ENCODE measurements around the gene NAA11. TPM values are rescaled to one million over a fixed set of nuclear protein-coding genes. Genes with fewer than 3 reads are reported as not detected.

NAA11 gene
- total RNA-seq, 1 donor from 2014 or later: not detected

DNA sequence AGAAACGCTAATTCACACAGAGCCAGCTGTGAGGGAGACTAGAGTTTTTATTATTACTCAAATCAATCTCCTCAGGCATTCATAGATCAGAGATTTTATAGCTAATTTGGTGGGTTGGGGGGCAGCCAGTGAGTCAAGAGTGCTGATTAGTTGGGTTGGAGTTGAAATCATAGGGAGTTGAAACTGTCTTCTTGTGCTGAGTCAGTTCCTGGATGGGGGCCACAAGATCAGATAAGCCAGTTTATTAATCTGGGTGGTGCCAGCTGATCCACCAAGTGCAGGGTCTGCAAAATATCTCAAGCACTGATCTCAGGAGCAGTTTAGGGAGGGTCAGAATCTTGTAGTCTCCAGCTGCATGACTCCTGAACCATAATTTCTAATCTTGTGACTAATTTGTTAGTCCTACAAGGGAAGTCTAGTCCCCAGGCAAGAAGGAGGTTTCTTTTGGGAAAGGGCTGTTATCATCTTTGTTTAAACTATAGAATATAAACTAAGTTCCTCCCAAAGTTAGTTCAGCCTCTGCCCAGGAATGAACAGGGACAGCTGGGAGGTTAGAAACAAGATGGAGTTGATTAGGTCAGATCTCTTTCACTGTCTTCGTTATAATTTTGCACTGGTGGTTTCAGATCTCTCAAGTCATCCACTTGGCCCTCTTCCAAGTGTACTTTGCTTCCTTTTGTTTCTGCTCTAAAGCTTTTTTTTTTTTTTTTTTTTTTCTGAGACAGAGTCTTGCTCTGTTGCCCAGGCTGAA, 5.4 kb upstream of the NAA11 start:
- Histone ChIP-seq H3K4me1 (no peaks in the 10 kb centered on the region), H3K9me3 (replicated peaks) (no peaks in the 10 kb centered on the region), H3K27me3 (ENCODE audit: low read depth) (no peaks in the 10 kb centered on the region), H3K27ac (replicated peaks) (no peak overlapping the region), H3K36me3 (no peaks in the 10 kb centered on the region), H3K4me3 (no peak overlapping the region)
- DNase-seq: no peak
- intact Hi-C loops (cut with micrococcal nuclease): no loop called here
- TF ChIP-seq, protein P1, sequence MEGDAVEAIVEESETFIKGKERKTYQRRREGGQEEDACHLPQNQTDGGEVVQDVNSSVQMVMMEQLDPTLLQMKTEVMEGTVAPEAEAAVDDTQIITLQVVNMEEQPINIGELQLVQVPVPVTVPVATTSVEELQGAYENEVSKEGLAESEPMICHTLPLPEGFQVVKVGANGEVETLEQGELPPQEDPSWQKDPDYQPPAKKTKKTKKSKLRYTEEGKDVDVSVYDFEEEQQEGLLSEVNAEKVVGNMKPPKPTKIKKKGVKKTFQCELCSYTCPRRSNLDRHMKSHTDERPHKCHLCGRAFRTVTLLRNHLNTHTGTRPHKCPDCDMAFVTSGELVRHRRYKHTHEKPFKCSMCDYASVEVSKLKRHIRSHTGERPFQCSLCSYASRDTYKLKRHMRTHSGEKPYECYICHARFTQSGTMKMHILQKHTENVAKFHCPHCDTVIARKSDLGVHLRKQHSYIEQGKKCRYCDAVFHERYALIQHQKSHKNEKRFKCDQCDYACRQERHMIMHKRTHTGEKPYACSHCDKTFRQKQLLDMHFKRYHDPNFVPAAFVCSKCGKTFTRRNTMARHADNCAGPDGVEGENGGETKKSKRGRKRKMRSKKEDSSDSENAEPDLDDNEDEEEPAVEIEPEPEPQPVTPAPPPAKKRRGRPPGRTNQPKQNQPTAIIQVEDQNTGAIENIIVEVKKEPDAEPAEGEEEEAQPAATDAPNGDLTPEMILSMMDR (IDR thresholded peaks at IDR 0.05; ENCODE audit: borderline replicate concordance): no peak

DNA sequence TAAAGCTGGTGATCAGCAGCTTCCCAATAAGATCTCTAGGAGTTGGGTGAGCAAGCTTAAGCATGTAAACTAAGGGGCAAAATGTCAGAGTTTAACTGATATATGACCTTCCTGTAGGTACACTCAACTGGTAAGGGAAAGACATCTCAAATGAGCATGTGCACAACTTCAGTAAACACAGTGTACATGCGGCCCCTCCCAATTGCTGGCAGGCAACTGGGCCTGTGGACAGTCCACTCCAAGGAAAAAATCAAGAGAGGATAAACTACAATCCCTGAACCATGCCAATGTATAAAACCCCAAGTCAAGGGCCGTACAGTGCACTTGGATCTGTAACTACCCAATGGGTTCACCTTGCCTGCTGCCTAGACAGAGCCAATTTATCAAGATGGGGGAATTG, 4.9 kb upstream of the NAA11 start:
- DNase-seq: no peak
- Histone ChIP-seq H3K4me3 (no peak overlapping the region), H3K27me3 (ENCODE audit: low read depth) (no peaks in the 10 kb centered on the region), H3K36me3 (no peaks in the 10 kb centered on the region), H3K27ac (replicated peaks) (no peak overlapping the region), H3K4me1 (no peaks in the 10 kb centered on the region), H3K9me3 (replicated peaks) (peaks cover under 1% of the 10 kb centered on the region)
- TF ChIP-seq, protein P1 (IDR thresholded peaks at IDR 0.05; ENCODE audit: borderline replicate concordance): no peak
- intact Hi-C loops (cut with micrococcal nuclease): no loop called here

DNA sequence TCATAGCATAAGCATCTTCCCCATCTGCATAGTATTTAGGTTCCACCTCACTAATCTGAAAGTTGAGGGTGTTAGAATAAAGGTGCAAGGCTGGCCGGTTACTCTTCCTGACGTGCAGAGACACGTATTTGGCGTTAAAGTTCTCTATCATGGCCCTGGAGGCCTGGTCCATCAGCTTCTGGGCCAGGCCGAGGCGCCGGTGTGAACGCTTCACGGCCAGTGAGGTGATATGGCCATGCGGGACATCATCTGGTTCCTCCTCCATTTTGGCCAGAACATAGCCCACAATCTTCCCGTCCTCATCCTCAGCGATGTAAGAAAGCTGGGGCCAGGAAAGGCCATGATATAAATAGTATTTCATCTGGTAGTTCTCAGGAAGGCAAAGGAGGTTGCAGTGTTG, 425 bp downstream of the NAA11 start:
- Histone ChIP-seq H3K4me3 (no peak overlapping the region), H3K27ac (replicated peaks) (no peak overlapping the region), H3K9me3 (replicated peaks) (peaks cover 6% of the 10 kb centered on the region), H3K27me3 (ENCODE audit: low read depth) (no peaks in the 10 kb centered on the region), H3K4me1 (no peaks in the 10 kb centered on the region), H3K36me3 (no peaks in the 10 kb centered on the region)
- TF ChIP-seq, protein P1 (IDR thresholded peaks at IDR 0.05; ENCODE audit: borderline replicate concordance): no peak
- DNase-seq: no peak
- intact Hi-C loops (cut with micrococcal nuclease): no loop called here

DNA sequence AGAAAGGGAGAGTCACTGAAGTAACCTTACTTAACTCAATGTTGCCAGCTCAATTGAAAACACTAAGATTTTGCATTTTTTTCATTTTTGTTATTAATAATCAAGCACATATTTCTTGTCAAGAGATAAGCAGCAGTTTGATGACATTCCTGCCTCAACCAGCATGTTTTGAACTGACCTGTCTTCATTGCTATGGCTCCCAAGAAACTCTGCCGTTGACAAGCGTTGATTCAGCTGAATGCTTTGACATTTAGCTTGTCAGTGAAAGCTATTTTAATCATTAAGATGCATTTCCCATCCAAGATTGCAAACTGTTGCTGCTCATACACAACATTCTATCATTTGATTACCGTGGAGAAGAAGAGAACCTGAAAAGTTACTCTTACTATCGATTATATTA, 5.9 kb downstream of the NAA11 start:
- intact Hi-C loops (cut with micrococcal nuclease): no loop called here
- Histone ChIP-seq H3K9me3 (replicated peaks) (no peaks in the 10 kb centered on the region), H3K27ac (replicated peaks) (no peak overlapping the region), H3K4me1 (no peaks in the 10 kb centered on the region), H3K36me3 (no peaks in the 10 kb centered on the region), H3K27me3 (ENCODE audit: low read depth) (no peaks in the 10 kb centered on the region), H3K4me3 (no peak overlapping the region)
- DNase-seq: no peak
- TF ChIP-seq, protein P1 (IDR thresholded peaks at IDR 0.05; ENCODE audit: borderline replicate concordance): no peak

DNA sequence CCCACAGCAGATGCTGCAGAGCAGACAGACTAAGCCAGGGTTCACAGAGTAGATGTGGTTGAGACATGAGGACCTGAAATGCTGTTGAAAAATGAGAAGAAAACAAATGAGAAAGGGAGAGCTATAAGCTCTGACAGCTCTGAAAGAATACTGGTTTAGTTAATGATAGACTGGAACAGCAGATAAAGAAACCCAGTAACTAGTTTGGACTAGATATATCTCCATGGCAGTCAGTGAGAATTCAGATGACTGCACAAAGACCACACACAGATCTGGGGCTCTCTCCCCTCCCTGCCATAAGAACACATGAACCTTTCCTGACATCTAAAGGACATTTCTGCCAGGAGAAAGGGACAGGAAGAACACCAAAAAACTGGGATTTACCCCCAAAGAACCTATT, 8.2 kb downstream of the NAA11 start:
- no peak for DNase-seq
- H3K27me3 ChIP-seq (ENCODE audit: low read depth): no peaks in the 10 kb centered on the region
- H3K9me3 ChIP-seq (replicated peaks): no peaks in the 10 kb centered on the region
- H3K27ac ChIP-seq (replicated peaks): no peak overlapping the region
- H3K4me1 ChIP-seq: no peaks in the 10 kb centered on the region
- H3K36me3 ChIP-seq: no peaks in the 10 kb centered on the region
- no peak overlapping the region for H3K4me3 ChIP-seq
- TF ChIP-seq, protein P1 (IDR thresholded peaks at IDR 0.05; ENCODE audit: borderline replicate concordance): no peak
- intact Hi-C loops (cut with micrococcal nuclease): no loop called here

All from left ventricle myocardium inferior (tissue), 1 donor.